Right lung (tissue), 10 donors: ENCODE data around the gene NPVF. TPM values are rescaled to one million over a fixed set of nuclear protein-coding genes. Genes with fewer than 3 reads are reported as not detected.
A peak's percentile ranks its signal among the peaks of the same experiment; 100 is the strongest.

ENCODE experiments used
- DNase-seq, 2 donors: peaks; one replicate each; pipeline ENCODE4 v3.0.0-alpha.2; 2013
- long read RNA-seq, 8 donors: transcript quantifications; one replicate each; lab custom pipeline, GENCODE V29; 2026
- polyA plus RNA-seq, 5 donors: library from polyadenylated mRNA; unstranded; fragments of 120-200 nt; gene quantifications; one replicate each; pipeline versions ENCODE4 v1.2.1 to v1.2.3, GENCODE V29; 2013; ENCODE audit warnings: inconsistent platforms in 1 of 5, low replicate concordance in 1 of 5; ENCODE audit not compliant: insufficient read length in 5 of 5, insufficient read depth in 1 of 5

Gene NPVF
- polyA plus RNA-seq: not detected
- long read RNA-seq, donor 1: 0 reads
- long read RNA-seq, donor 2: 0 reads
- long read RNA-seq, donor 3: 0 reads
- long read RNA-seq, donor 4: 0 reads
- long read RNA-seq, donor 5: 0 reads
- long read RNA-seq, donor 6: 0 reads
- long read RNA-seq, donor 7: 0 reads
- long read RNA-seq, donor 8: 0 reads

DNA sequence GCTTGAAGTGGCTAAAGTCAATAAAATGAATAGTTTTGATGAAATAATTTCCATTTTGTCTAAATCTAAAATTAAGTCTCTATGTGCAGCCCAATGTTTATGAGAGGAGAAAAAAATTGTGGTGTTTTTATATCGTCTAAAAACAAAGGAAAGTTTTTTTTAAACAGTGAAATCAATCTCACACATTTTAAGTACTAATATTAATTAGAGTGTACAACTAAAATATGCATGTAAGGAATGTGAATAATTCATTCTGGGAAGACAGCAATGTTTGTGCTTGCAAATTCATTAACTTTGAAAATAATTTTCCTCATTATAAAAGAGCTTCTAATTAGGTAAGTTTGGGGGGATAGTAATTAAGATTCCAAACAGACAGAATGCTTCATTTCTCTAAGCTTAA, at the start of gene NPVF:
Gene NPVF (minus strand): TSS at position 101 of the 400 bp plus-strand sequence. CDS start 47 bp downstream, at position 54.
- DNase-seq: no peak

GRCh38 chr7:25272265-25272664, 44.0 kb upstream of the NPVF start:
- DNase-seq: no peak

DNA sequence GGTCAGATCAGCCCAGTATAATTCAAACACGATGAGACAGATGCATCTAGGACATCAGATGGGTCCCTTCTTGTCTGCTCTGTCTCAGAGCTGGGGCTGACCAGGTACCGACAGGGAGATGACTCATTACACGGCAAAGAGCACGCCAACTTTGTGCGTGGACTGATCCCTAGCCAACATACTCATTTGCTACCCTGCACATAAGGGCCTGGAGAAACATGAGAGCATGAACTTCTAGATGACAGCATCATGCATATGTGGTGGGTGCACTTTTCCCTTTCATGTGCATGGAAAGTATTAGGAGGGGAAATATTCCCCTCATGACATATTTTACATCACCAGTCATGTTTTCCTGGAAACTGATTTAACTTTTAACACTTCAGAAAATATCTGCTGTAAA, 35.1 kb upstream of the NPVF start:
- DNase-seq: no peak

- no peak for DNase-seq
Measured at GRCh38 chr7:25262586-25262985, 34.3 kb upstream of the NPVF start.

DNA sequence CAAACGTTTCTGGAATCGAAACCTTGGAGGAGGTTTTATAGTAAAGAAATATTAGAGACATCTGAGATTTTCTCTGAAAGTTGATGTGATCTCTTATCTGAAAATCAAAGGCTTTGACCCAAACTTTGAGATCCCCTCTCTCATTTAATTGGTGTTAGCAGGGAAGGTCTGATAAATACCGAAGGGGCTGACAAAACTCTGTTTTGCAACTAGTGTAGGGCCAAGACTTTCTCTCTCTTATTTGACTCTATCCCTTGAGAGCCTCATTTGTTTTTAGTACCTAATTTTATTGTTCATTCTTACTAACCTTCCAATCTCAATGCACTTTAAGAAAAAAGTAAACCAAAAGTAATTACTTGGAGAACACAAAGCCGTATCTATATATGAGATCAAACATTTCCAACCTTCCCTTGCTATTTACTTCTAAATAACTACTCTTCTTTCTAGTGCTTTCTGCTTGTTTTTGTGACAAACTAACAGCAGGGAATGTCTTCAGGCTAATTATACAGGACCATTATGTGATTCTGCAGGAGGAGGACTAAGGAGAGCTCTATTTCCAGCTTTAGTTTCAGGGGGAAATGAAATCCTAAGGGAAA, 33.4 kb upstream of the NPVF start:
- DNase-seq: no peak

DNA sequence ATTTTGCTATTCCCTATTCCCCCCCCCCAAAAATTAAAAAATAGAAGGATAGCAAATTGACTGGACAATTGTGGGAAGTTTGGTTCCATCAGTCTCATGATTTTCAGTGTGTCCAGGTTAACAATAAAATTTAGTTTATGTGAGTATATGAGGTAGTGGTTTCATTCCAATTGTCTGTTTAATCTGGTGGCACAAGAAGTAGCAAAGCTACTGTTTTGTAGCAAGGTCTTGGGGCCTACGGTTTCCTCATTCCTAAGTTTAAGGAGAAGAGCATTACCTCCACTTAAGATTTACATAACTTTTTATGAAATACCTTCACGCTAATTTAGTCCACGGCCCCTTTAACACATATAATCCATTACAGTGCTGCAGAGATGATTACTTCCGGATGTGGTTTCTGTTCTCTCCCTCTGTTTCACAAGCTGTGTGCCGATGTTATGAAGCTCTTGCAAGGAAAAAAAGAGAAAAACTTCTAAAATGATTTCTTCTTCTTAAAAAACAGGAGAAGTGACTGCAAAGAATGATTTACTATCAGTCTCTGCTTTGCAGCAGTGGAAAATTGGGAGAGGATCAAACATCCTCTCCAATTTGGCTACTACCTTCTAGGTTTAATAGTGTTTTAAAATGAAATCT, 32.7 kb upstream of the NPVF start:
- peak; percentile 21 to 37 for DNase-seq

DNA sequence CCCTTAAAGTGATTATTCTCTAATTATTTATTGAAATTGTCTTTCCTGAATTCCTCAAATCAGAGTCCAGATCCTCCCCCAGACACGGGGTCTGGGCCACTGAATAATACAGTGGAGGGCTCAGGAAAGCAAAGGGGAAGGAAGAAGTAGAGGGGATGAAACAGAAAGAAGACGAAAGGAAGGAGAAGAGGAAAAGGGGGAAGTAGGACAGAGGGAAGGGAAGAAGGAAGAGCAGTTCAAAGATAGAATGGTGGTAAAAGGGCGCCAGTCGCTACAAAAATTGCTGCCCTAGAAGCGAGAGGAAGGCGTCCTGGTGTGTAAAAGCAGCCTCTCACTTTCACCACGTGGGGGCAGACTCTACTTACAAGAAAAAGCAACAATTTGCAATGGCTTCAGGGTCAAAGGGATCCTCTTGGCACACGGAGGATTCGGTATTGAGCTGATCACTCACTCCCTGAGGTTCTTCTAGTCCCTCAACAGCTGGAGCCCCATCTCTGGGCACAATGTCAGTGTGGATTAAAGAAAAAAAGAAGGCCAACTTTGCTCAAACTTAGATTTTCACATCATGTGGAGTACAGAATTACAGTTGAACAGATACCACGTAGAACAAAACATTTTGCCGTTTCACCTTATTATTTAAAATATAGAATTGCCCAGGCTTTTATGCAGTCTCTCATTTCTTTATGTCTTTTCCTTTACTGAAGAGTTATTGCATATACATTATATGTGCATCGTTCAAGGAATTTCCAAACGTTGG, 31.4 kb upstream of the NPVF start:
- peak; percentile 57 to 72 for DNase-seq

GRCh38 chr7:25256333-25256819, 28.1 kb upstream of the NPVF start:
- no peak for DNase-seq

- no peak for DNase-seq
Measured at GRCh38 chr7:25255611-25256332, 27.5 kb upstream of the NPVF start.

DNA sequence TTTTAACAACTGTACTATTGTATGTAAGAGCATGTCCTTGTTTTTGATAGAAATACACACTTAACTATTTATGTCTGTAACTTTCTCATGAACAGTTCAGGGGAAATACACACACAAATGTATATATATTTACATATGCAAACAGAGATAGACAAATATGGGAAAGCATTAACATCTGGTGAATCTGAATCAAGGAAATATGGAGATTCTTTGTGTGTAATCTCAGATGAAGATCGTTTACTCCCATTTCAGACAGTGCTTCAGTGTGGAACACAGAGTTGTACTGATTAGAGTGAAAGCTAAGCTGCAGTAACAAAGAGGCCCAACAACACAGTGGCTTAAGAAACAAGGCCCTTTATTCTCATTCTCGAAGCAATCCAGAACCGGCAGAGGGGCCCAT, 26.3 kb upstream of the NPVF start:
- DNase-seq: no peak

DNA sequence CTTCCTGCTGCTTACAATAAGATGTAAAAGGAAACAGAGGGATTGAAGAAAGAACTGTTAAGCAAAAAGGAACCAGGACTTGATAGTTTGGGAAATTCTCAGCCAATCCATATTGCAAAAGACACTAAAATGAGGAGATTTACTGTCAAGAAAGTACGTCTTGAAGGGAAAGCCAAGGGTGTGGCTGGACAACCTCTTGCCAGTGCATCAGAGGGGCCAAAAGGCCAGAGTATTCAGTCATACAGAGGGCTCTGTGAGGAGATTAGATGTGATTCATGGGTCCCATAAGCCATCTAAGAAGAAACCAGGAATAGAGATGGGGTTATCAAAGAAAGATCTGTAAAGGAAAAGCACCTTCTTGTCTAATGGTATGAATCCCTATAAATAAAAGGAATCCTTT, 25.4 kb upstream of the NPVF start:
- no peak for DNase-seq

DNA sequence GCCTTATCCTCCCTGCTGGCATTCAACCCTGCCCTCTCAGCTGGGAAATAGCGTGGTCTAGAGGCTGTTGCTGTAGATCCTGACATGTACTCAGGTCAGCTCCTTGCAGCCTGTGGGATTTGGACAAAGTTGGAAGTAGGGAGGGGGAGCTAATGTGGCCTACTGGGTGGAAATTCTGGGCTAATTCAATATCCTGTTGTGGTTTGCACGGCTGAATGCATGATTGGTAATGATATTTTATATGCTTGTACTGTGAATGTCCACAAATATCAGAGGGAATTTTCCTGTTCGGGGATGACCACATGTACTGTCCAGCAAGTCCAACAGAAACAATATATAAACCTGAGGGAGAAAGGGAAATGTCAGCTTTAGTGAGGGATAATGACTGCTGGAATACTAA, 22.1 kb upstream of the NPVF start:
- DNase-seq: no peak

DNA sequence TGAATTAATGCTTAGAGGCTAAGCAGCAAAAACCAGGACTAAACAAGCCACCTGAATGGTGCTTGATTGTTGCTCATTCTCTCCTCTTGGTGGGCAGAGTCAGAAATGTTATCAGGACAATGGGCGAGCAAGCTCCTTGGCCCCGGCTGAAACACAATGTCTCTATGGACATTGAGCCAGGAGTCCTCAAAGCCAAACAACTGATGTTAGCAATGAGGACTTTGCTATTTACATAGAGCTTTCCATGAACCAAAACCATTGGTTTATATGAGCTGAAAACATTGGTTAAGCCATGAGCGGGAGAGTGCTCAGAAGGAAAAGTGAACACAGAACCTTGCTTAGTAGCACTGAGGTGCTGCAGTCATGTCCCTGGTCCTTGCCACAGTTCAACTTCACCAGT, 21.5 kb upstream of the NPVF start:
- no peak for DNase-seq

DNA sequence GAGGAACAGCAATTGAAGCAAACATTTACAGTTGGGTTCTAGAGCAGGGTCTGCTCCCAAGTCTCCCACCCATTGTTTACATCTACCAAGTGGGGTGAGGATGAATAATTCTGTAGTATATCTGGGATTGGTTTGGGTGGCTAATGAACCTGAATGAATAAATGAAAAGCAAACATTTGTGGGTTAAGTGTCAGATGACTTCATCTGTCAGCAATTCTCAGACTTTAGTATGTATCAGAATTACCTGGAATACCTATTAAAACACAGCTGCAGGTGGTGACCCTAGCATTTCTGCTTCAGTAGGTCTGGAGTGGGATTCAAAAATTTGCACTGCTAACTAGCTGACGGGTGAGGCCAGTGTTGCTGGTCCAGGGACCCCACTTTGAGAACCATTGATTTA, 18.0 kb upstream of the NPVF start:
- no peak for DNase-seq

DNA sequence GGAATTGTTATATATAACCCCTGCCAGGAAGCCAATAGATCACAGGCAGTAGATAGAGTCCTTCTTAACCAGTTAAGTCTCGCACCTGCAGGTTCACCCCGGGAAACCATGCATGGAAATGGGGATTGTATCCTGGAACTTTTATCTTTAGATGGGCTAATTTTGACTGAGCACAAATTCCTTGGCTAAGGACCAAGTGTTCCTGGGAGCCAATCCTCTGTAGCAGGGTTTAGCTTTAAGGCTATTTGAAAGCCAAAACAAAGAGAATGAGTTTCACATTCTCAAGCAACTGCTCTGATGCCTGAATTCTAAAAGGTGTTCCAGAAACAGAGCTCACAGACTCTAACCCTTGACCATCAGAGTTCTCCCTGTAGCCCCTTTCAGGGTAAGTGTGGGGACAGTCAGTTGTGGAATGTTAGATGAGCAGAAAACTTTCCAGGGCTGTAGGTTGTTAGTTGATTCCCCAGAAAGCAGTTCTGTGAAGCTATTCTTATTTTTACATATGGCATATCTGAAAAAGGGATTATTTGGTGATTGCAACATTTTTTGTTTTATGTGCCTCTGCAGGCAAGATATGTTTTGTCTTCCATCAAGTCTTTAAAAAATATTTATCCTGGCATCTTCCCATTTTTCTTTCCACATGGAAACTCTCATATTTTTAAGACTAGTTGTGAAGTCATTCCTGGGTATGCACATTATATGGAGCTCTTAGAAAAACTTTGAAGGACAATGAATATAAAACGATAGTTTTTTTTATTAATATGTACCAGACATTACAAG, 16.2 kb upstream of the NPVF start:
- peak; percentile 44 to 47 for DNase-seq

DNA sequence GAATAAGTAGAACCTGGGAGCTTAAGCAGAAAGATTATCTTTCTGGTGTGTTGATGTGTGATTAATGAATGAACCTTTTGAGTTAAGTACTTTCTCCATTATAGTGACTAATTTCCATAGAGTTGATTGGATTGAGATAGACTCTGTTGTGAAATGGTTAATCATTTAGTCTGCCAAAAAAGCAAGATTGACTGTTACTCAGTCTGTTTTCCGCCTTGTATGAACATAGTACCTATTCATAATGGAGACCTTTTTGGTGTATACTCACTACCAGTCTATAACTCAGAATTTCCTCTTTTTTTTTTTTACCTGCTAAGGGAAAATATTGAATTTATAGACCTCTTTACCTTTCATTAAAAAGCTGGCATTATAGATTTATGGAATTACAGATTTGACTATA, 14.4 kb upstream of the NPVF start:
- no peak for DNase-seq

GRCh38 chr7:25240896-25241295, 12.6 kb upstream of the NPVF start:
- DNase-seq: no peak

DNA sequence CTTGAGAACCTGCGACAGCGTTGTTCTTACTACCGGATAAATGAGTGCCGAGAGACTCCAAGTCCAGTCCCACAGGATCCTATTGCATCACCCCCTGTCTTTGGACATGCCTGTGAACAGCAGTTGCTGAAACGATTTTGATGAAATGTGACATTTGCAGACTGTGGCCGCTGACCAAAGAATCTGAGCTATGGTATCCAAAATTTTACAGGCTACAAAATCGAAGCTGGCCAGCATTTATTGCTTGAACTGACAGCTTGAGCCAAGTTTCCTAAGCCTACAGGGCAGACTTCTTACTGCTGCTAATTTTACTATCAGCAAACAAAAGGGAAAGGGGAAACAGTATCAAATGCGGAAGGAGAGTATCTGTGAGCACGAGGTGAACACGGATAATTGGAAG, 12.1 kb upstream of the NPVF start:
- peak; percentile 60 to 67 for DNase-seq

GRCh38 chr7:25239888-25240287, 11.6 kb upstream of the NPVF start:
- no peak for DNase-seq

- no peak for DNase-seq
Measured at GRCh38 chr7:25238066-25238725, 9.9 kb upstream of the NPVF start.

GRCh38 chr7:25235471-25235870, 7.2 kb upstream of the NPVF start:
- DNase-seq: no peak
